DND-41 (cell line): ENCODE measurements around the gene IFNA1.

ENCODE experiments used
- ATAC-seq: fragments of 200-7000 bp; cut with Tn5 transposase; 3 replicates; pipeline ENCODE4 v1.9.1; 2021; ENCODE audit warnings: low read depth; ENCODE audit not compliant: insufficient read depth
- DNase-seq: peaks from one replicate; pipeline ENCODE4 v3.0.0-alpha.2; 2020
- H2AFZ ChIP-seq: 2 replicates; pipeline ENCODE4 v1.6.0; 2012; ENCODE audit warnings: low read depth, low read length
- H3K27ac ChIP-seq: 2 replicates; pipeline ENCODE4 v1.5.1; 2012; ENCODE audit warnings: low read length, inconsistent platforms
- H3K27me3 ChIP-seq: fragments of 200-600 bp; sonication (generic); 2 replicates; pipeline ENCODE4 v1.6.0; 2012; ENCODE audit warnings: low read length, mild to moderate bottlenecking, inconsistent platforms; ENCODE audit not compliant: insufficient read depth, poor library complexity
- H3K36me3 ChIP-seq: 2 replicates; pipeline ENCODE4 v1.5.1; 2012; ENCODE audit warnings: low read length, inconsistent platforms; ENCODE audit not compliant: insufficient read depth
- H3K4me1 ChIP-seq: 2 replicates; pipeline ENCODE4 v1.5.1; 2012; ENCODE audit warnings: mild to moderate bottlenecking, low read length; ENCODE audit not compliant: insufficient read depth
- H3K4me2 ChIP-seq: 2 replicates; pipeline ENCODE4 v1.6.0; 2012; ENCODE audit warnings: mild to moderate bottlenecking, moderate library complexity, low read length, inconsistent platforms; ENCODE audit not compliant: insufficient read depth
- H3K4me3 ChIP-seq, 2 experiments: fragments of 200-600 bp in 1 of 2; shearing (Covaris generic) in 1 of 2; 2 replicates each; pipeline ENCODE4 v1.5.1; 2012 to 2016; ENCODE audit warnings: inconsistent platforms in 2 of 2, low read length in 2 of 2, mild to moderate bottlenecking in 2 of 2, low read depth in 1 of 2, moderate library complexity in 1 of 2
- H3K79me2 ChIP-seq: 2 replicates; pipeline ENCODE4 v1.6.0; 2012; ENCODE audit warnings: low read length, inconsistent platforms; ENCODE audit not compliant: insufficient read depth
- H3K9ac ChIP-seq: 2 replicates; pipeline ENCODE4 v1.6.0; 2012; ENCODE audit warnings: low read depth, mild to moderate bottlenecking, inconsistent platforms, low read length, moderate library complexity
- H3K9me3 ChIP-seq: 2 replicates; pipeline ENCODE4 v1.5.1; 2012; ENCODE audit warnings: low read length, moderate library complexity, mild to moderate bottlenecking, inconsistent platforms; ENCODE audit not compliant: insufficient read depth, severe bottlenecking
- H4K20me1 ChIP-seq: 2 replicates; pipeline ENCODE4 v1.6.0; 2012; ENCODE audit warnings: low read length; ENCODE audit not compliant: insufficient read depth
- EZH2 ChIP-seq: IDR thresholded peaks from 3 replicates; pipeline ENCODE4 v1.6.1; 2012; ENCODE audit warnings: borderline replicate concordance, low read depth, mild to moderate bottlenecking, moderate library complexity, low read length, inconsistent platforms; ENCODE audit not compliant: severe bottlenecking
- TF ChIP-seq, protein P1 (sequence below): IDR thresholded peaks from 2 replicates; pipeline ENCODE4 v1.5.1; 2012; ENCODE audit warnings: borderline replicate concordance, low read length, moderate library complexity, mild to moderate bottlenecking; ENCODE audit not compliant: poor library complexity, severe bottlenecking; ENCODE audit errors: extremely low read depth

IFNA1 gene

DNA sequence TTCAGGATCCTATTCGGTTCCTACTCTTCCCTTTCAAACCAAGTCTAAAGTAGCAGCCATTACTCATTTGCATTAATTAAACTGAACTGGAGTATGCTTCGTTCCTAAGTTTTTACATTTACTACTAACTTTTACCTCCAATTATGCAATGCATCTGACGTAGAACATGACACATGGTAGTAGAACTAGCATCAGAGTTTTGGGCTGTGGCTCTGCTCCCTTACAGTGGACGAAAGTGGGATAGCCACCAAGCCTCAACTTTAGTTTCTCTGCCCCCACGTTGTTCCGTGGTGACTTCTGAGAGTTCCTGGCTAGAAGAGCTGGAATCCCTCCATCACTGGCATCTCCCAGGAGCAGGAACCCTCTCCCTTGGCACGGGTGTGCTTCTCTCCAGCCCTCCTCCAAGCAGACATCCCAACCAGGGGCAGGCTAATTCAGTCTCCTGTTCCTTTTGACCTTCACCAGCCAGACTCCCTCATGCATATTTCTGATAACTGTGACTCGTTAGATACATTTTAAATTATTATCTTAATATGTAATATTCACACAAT is 39.0 kb downstream of the IFNA1 start:
- Histone ChIP-seq H3K9ac (no peak overlapping the region), H3K36me3 (no peaks in the 10 kb centered on the region), H3K9me3 (no peaks in the 10 kb centered on the region), H2AFZ (no peak overlapping the region), H3K79me2 (no peaks in the 10 kb centered on the region), H4K20me1 (no peaks in the 10 kb centered on the region), H3K27me3 (no peaks in the 10 kb centered on the region), H3K4me2 (no peak overlapping the region), H3K27ac (no peak overlapping the region), H3K4me1 (no peaks in the 10 kb centered on the region), H3K4me3 (no peak overlapping the region)
- ATAC-seq (no peak), DNase-seq (no peak)
- no peak for TF ChIP-seq EZH2
- TF ChIP-seq, protein P1, sequence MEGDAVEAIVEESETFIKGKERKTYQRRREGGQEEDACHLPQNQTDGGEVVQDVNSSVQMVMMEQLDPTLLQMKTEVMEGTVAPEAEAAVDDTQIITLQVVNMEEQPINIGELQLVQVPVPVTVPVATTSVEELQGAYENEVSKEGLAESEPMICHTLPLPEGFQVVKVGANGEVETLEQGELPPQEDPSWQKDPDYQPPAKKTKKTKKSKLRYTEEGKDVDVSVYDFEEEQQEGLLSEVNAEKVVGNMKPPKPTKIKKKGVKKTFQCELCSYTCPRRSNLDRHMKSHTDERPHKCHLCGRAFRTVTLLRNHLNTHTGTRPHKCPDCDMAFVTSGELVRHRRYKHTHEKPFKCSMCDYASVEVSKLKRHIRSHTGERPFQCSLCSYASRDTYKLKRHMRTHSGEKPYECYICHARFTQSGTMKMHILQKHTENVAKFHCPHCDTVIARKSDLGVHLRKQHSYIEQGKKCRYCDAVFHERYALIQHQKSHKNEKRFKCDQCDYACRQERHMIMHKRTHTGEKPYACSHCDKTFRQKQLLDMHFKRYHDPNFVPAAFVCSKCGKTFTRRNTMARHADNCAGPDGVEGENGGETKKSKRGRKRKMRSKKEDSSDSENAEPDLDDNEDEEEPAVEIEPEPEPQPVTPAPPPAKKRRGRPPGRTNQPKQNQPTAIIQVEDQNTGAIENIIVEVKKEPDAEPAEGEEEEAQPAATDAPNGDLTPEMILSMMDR, result no peak

DNA sequence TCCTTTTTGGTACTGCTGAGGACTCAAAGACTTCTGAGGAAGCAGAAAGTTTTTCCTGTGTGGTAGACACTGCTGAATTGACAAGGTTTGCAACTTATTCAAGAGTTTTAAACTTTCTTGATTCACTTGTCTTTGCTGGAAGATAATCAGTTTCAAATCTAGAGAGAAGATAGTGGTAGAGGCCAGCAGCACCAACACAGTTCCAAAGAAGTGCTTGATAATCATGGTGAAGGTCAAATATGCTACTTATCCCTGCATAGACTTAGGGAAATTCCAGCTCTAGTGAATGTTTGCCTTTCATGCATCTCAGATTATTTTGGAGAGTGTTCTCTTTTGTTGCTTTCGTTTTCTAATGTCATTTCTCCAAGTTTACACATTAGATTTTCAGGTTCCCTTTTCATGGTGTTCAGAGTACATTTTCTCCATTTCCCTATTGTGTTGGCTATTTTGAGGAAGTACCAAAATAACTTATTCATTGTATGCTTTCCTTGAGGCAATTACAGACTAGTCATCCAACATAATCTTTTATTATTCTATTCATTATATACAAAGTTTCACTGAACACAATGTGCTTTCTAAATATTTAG is 41.3 kb downstream of the IFNA1 start:
- DNase-seq, result no peak

GRCh38 chr9:21482213-21482612 is 42.0 kb downstream of the IFNA1 start, which contains the start of gene IFNE:
Gene IFNE, minus strand, starts transcription at chr9:21482313. Its CDS starts 619 bp downstream, at chr9:21481694.
- H3K27me3 ChIP-seq, result no peaks in the 10 kb centered on the region
- no peak within 1 kb of the TSS for H2AFZ ChIP-seq
- H3K4me2 ChIP-seq, result no peak within 1 kb of the TSS
- no peak within 1 kb of the TSS for H3K9ac ChIP-seq
- H3K36me3 ChIP-seq, result no peaks in the 10 kb centered on the region
- ATAC-seq (no peak), DNase-seq (no peak)
- no peaks in the 10 kb centered on the region for H4K20me1 ChIP-seq
- H3K4me1 ChIP-seq, result no peaks in the 10 kb centered on the region
- no peaks in the 10 kb centered on the region for H3K9me3 ChIP-seq
- H3K27ac ChIP-seq, result no peak within 1 kb of the TSS
- H3K4me3 ChIP-seq, result no peak within 1 kb of the TSS
- H3K79me2 ChIP-seq, result no peaks in the 10 kb centered on the region
- no peak for TF ChIP-seq EZH2
- TF ChIP-seq, protein P1, result no peak

More for the DNA sequence above, 41.3 kb downstream of the IFNA1 start:
- Histone ChIP-seq H3K9me3 (no peaks in the 10 kb centered on the region), H3K27me3 (no peaks in the 10 kb centered on the region), H4K20me1 (no peaks in the 10 kb centered on the region), H3K4me3 (no peak overlapping the region), H3K4me2 (no peak overlapping the region), H3K79me2 (no peaks in the 10 kb centered on the region), H3K27ac (no peak overlapping the region), H3K4me1 (no peaks in the 10 kb centered on the region), H3K9ac (no peak overlapping the region), H2AFZ (no peak overlapping the region), H3K36me3 (no peaks in the 10 kb centered on the region)
- ATAC-seq, result no peak
- no peak for TF ChIP-seq EZH2
- TF ChIP-seq, protein P1, result no peak
